Measurements from ENCODE around the gene FAM222B. TPM values are rescaled to one million over a fixed set of nuclear protein-coding genes. Genes with fewer than 3 reads are reported as not detected.

Gene FAM222B
- total and polyA plus RNA-seq, 2 donors (not counting 1 experiment from before 2014, with no cell fraction given): 10.8 to 23.1 TPM

- H3K9me3 Mint-ChIP-seq (ENCODE audit: insufficient read depth): no peaks in the 10 kb centered on the region
- no peak for ATAC-seq (ENCODE audit: low read depth)
- peaks cover 69 to 85% of the 10 kb centered on the region in 2 donors for H3K4me1 ChIP-seq (ENCODE audit: control insufficient read depth in 2 of 2, insufficient read depth in 2 of 2, low read length in 2 of 2)
- peaks cover 87% of the 10 kb centered on the region for H3K79me2 ChIP-seq (ENCODE audit: control insufficient read depth, insufficient read depth, low read length)
- H3K4me2 ChIP-seq (replicated peaks; ENCODE audit: low read depth, low read length, poor library complexity, severe bottlenecking): peak overlapping the region; percentile 82
- no peak overlapping the region for H3K4me3 ChIP-seq (ENCODE audit: control extremely low read depth in 1 of 5, extremely low read depth in 1 of 5, insufficient read depth in 1 of 5, low read depth in 2 of 5, low read length in 4 of 5)
- intact Hi-C loops (cut with micrococcal nuclease): no loop called here
- no peaks in the 10 kb centered on the region for H3K27me3 ChIP-seq (replicated peaks in 1 of 4; ENCODE audit: control extremely low read depth in 1 of 4, control insufficient read depth in 3 of 4, insufficient read depth in 4 of 4, low read length in 3 of 4)
- ChIA-PET CTCF (interaction anchor here (0.7 to 3.3 kb wide), 7 partner anchors 11 to 165 kb away, joined by 3 to 21 read pairs (median 8); partner anchors contain the start of gene DHRS13), POLR2A (interaction anchor here (0.6 kb wide), 1 partner anchor 149 kb away, joined by 3 read pairs; no protein-coding TSS in a partner anchor)
- H3K9me3 ChIP-seq (ENCODE audit: control extremely low read depth in 1 of 3, control insufficient read depth in 2 of 3, insufficient read depth in 1 of 3, low read length in 2 of 3): no peaks in the 10 kb centered on the region
- H3K36me3 ChIP-seq (replicated peaks in 1 of 2; ENCODE audit: control extremely low read depth in 1 of 2, control insufficient read depth in 1 of 2, extremely low read depth in 1 of 2, insufficient read depth in 2 of 2, low read length in 1 of 2): peaks cover 0 to 21% of the 10 kb centered on the region in 2 experiments
- 67% methylated on average over 1 of the region's 4 CpGs for WGBS (ENCODE audit: insufficient coverage)
- H4K20me1 ChIP-seq (ENCODE audit: control insufficient read depth, insufficient read depth, low read length, poor library complexity, severe bottlenecking): peaks cover 59% of the 10 kb centered on the region
- DNase-seq: no peak
- H3K4me1 Mint-ChIP-seq: peaks cover 81% of the 10 kb centered on the region
- peak overlapping the region; percentile 86 for H3K27ac Mint-ChIP-seq
- no peak for TF ChIP-seq EZH2 (IDR thresholded peaks at IDR 0.05; ENCODE audit: borderline replicate concordance, insufficient read depth, low read depth, low read length, poor library complexity, severe bottlenecking)
- TF ChIP-seq, protein P1, sequence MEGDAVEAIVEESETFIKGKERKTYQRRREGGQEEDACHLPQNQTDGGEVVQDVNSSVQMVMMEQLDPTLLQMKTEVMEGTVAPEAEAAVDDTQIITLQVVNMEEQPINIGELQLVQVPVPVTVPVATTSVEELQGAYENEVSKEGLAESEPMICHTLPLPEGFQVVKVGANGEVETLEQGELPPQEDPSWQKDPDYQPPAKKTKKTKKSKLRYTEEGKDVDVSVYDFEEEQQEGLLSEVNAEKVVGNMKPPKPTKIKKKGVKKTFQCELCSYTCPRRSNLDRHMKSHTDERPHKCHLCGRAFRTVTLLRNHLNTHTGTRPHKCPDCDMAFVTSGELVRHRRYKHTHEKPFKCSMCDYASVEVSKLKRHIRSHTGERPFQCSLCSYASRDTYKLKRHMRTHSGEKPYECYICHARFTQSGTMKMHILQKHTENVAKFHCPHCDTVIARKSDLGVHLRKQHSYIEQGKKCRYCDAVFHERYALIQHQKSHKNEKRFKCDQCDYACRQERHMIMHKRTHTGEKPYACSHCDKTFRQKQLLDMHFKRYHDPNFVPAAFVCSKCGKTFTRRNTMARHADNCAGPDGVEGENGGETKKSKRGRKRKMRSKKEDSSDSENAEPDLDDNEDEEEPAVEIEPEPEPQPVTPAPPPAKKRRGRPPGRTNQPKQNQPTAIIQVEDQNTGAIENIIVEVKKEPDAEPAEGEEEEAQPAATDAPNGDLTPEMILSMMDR (IDR thresholded peaks at IDR 0.05): no peak
- peak overlapping the region; percentile 21 to 97 for H3K27ac ChIP-seq (ENCODE audit: low read length in 2 of 2)
- H3K9ac ChIP-seq (ENCODE audit: low read length): no peak overlapping the region
- no peaks in the 10 kb centered on the region for H3K27me3 Mint-ChIP-seq
- H2AFZ ChIP-seq (ENCODE audit: insufficient read depth, low read depth, low read length, poor library complexity, severe bottlenecking): no peak overlapping the region
- peak overlapping the region; percentile 56 for H3K4me3 Mint-ChIP-seq
These were observed 49.4 kb upstream of the FAM222B start for GRCh38 chr17:28892024-28892423.

GRCh38 chr17:28891201-28891600 lies 48.6 kb upstream of the FAM222B start:
- H3K36me3 ChIP-seq (replicated peaks in 1 of 2; ENCODE audit: control extremely low read depth in 1 of 2, control insufficient read depth in 1 of 2, extremely low read depth in 1 of 2, insufficient read depth in 2 of 2, low read length in 1 of 2): peaks cover 0 to 29% of the 10 kb centered on the region in 2 experiments
- H3K4me3 ChIP-seq (ENCODE audit: control extremely low read depth in 1 of 5, extremely low read depth in 1 of 5, insufficient read depth in 1 of 5, low read depth in 2 of 5, low read length in 4 of 5): no peak overlapping the region
- no peaks in the 10 kb centered on the region for H3K9me3 Mint-ChIP-seq (ENCODE audit: insufficient read depth)
- peaks cover 80% of the 10 kb centered on the region for H3K4me1 Mint-ChIP-seq
- no peak overlapping the region for H2AFZ ChIP-seq (ENCODE audit: insufficient read depth, low read depth, low read length, poor library complexity, severe bottlenecking)
- peak overlapping the region; percentile 86 for H3K27ac Mint-ChIP-seq
- no peak overlapping the region for H3K4me2 ChIP-seq (replicated peaks; ENCODE audit: low read depth, low read length, poor library complexity, severe bottlenecking)
- peaks cover 87% of the 10 kb centered on the region for H3K79me2 ChIP-seq (ENCODE audit: control insufficient read depth, insufficient read depth, low read length)
- DNase-seq (no peak), ATAC-seq (ENCODE audit: low read depth) (no peak)
- H3K4me1 ChIP-seq (ENCODE audit: control insufficient read depth in 2 of 2, insufficient read depth in 2 of 2, low read length in 2 of 2): peaks cover 64 to 80% of the 10 kb centered on the region in 2 donors
- H3K4me3 Mint-ChIP-seq: peak overlapping the region; percentile 56
- 100% methylated on average over 1 of the region's 1 CpG for WGBS (ENCODE audit: insufficient coverage)
- TF ChIP-seq, protein P1 (IDR thresholded peaks at IDR 0.05): no peak
- no peak for TF ChIP-seq EZH2 (IDR thresholded peaks at IDR 0.05; ENCODE audit: borderline replicate concordance, insufficient read depth, low read depth, low read length, poor library complexity, severe bottlenecking)
- intact Hi-C loops (cut with micrococcal nuclease): no loop called here
- H3K27ac ChIP-seq (ENCODE audit: low read length in 2 of 2): peak overlapping the region in 1 of 2 donors; percentile 97
- no peaks in the 10 kb centered on the region for H3K27me3 Mint-ChIP-seq
- ChIA-PET POLR2A (interaction anchor here (0.6 to 0.8 kb wide), 2 partner anchors 20 to 49 kb away, joined by 3 read pairs; no protein-coding TSS in a partner anchor), CTCF (interaction anchor here (0.5 to 2.1 kb wide), 4 partner anchors 11 to 250 kb away, joined by 3 to 7 read pairs (median 6); partner anchors contain the start of gene DHRS13)
- no peaks in the 10 kb centered on the region for H3K9me3 ChIP-seq (ENCODE audit: control extremely low read depth in 1 of 3, control insufficient read depth in 2 of 3, insufficient read depth in 1 of 3, low read length in 2 of 3)
- H3K9ac ChIP-seq (ENCODE audit: low read length): no peak overlapping the region
- no peaks in the 10 kb centered on the region for H3K27me3 ChIP-seq (replicated peaks in 1 of 4; ENCODE audit: control extremely low read depth in 1 of 4, control insufficient read depth in 3 of 4, insufficient read depth in 4 of 4, low read length in 3 of 4)
- H4K20me1 ChIP-seq (ENCODE audit: control insufficient read depth, insufficient read depth, low read length, poor library complexity, severe bottlenecking): peaks cover 64% of the 10 kb centered on the region
